ENCODE measurements around the gene BBS10.

GRCh38 chr12:76312315-76312714 is 35.9 kb downstream of the BBS10 start:
- TF ChIP-seq CTCF (IDR thresholded peaks at IDR 0.05): no peak
- TF ChIP-seq GRHL2 (CRISPR knock-in tag; IDR thresholded peaks at IDR 0.05; ENCODE audit: insufficient replicate concordance, severe bottlenecking): no peak
- TF ChIP-seq ZNF232 (CRISPR knock-in tag; IDR thresholded peaks at IDR 0.05): no peak
- no peak for TF ChIP-seq USF2 (CRISPR knock-in tag; IDR thresholded peaks at IDR 0.05)
- no peak for TF ChIP-seq SP1 (CRISPR knock-in tag; conservative IDR thresholded peaks at IDR 0.05)
- TF ChIP-seq MYBL2 (CRISPR knock-in tag; IDR thresholded peaks at IDR 0.05): no peak
- no peak for TF ChIP-seq MAX (CRISPR knock-in tag; IDR thresholded peaks at IDR 0.05)
- no peak for TF ChIP-seq CDX4 (CRISPR knock-in tag; IDR thresholded peaks at IDR 0.05; ENCODE audit: borderline replicate concordance)
